GM19099 (cell line): ENCODE measurements around the gene TMC1.

Source experiments
- POLR2A ChIP-seq: IDR thresholded peaks from 3 replicates; pipeline ENCODE4 v1.6.1; 2011; ENCODE audit warnings: low read depth; ENCODE audit not compliant: insufficient read length; ENCODE audit errors: extremely low read depth

Gene TMC1

DNA sequence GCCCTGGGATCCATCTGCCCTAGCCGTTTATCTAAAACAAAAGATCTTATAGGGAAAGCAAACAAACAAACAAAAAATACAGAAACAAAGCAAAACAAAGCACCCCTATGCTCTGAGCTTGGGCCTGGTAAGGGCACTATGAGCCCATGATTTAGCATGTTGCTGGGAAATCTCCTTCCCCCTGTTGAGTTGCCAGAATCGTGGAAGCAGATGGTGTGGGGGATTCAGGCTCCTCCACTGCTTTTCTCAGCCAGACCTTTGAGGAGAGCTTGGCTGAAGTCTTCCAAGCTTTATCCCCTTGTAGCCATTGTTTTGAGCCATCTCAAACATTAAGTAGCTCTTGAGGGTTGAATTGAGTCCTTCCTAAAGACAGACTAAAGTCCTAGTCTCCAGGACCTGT, 29.9 kb downstream of the TMC1 start:
- no peak for TF ChIP-seq POLR2A

GRCh38 chr9:72552356-72552755, 30.9 kb downstream of the TMC1 start:
- no peak for TF ChIP-seq POLR2A

DNA sequence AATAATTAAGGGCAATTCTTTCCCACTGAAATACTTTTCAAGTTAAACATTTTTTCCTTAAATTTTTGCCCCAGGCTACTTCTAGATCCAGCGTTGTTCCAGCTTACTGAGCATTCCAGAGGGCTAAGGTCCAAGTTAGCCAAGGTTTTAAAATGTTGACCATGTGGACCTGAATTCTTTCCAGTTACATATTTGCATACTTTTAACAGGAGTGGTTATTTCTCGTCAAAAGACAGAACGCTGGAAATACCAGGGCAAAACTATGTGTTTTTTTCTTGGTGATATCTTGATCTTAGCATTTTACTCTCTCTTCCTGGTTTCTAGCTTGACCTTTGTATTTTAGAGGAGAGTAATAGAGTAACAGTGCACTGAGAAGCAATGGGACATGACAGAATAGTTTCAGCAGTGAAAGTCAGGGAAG, 32.8 kb downstream of the TMC1 start:
- no peak for TF ChIP-seq POLR2A

DNA sequence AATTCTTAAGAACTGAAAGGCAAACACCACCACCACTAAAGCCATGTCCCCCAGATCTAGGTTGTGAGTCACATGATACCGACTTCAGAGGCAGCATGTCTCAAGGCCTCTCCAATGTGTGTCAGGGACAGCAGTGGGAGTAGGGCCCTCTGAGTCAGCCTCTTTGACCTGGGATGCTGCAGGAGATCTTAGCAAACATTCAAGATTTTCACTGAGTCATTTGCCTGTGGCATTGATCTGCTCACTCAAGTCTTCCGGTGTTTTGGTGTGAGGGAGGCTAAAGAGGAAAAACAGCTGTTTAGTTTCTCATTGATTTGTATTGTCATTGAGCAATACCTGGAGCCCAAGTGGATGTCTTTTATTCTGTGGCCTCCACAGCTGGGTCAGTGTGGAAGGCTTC, 36.1 kb downstream of the TMC1 start:
- no peak for TF ChIP-seq POLR2A

DNA sequence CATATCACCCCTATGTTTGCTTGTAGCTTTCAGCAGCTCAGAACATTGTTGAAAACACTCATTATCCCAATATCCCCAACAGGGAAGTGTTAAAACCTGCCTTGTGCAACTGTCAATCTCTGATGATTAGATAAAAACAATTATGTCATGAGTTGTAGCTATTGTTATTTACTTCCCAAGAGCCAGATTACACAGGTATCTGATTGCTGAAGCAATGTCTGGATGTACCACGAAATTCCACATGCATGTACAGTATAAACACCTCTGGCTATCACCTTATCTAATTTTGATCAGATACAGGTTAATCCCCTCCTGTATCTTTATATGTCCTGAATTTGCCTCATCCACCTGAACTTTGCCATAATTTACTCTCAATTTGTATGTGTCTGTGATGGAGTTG, 38.7 kb downstream of the TMC1 start:
- no peak for TF ChIP-seq POLR2A

GRCh38 chr9:72563806-72564205, 42.4 kb downstream of the TMC1 start:
- no peak for TF ChIP-seq POLR2A

DNA sequence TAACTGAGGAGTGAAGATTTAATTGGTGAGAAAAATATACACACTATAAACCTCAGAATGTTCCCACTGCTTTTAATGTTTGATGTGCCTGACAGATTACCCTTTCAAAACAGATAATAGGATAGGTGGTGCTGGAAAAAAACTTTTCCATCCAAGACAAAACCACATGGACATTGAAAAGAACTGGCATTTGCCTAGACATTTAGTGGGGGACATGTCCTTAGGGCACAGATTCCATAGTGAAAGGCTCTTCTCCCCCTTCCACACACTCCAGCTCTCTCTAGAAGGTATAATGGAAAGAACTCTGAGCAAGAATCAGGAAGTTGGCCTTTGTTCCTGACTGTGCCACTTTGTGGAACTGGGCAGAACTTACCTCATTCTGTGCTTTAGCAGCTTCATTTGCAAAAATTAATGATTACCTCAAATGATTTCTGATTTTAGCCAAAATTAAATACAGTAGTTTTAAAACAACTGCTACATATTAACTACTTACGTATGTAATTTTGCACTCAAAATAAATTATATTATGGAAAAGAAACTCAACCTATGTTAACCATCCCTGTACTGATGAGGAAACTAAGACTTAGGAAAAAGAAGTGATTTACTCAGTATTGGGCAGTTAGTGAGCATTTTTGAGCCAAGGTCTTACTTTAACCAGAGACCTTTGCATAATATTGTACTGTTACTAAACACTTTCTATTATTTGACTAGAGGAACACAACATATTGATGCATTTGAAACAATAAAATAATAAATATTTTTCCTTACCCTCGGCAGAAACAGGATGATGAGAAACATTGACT, 43.3 kb downstream of the TMC1 start:
- no peak for TF ChIP-seq POLR2A

GRCh38 chr9:72565535-72565934, 44.1 kb downstream of the TMC1 start:
- TF ChIP-seq POLR2A = no peak

DNA sequence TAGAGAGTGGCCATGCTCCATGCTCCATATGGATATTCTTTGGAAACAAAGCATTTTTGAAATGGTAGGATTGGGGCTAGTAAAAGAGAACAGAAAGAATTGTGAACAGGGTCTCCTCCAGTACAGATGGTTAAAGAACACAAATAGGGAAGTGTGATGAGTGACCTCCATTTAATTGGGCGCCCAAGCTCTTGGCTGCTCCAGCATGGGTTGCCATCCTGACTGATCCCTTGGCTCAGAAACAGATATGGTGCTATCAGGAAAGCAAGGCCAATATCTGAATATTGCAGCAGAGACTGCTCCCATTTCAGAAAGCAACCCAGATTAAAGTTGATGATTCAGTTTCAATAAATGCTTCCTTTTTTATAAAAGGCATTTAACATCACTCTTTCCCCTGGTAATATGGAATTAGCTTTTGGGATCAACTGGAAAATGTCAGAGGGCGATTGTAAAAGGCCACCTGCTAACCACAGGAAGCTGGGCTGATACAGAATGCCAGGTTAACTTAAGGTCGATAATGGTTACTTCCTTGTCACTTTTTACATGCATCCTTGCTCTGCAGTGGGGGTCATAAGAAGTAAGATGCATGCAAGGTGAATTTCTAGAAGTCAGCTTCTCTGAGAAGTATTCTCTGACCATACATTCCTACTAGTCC, 52.9 kb downstream of the TMC1 start:
- TF ChIP-seq POLR2A = no peak

DNA sequence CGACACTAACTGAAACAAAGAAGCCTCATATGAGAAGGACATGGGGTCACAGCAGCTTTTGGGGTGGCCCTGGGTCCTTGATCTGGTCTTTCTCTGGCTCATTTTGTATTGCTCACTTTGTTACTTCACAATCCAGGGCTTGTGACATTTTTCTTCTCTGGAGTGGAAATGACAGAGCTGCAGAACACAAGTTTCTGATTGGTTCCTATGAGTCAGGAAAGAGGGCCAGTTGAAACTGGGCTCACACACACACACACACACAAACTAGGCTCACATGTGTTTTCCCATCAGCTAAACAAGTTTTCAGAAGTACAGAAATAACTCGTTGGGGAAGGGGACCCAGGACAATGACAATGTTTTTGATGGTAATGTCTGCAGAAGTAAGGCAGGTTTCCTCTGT, 54.3 kb downstream of the TMC1 start:
- TF ChIP-seq POLR2A = no peak

GRCh38 chr9:72576087-72576486, 54.7 kb downstream of the TMC1 start:
- no peak for TF ChIP-seq POLR2A

DNA sequence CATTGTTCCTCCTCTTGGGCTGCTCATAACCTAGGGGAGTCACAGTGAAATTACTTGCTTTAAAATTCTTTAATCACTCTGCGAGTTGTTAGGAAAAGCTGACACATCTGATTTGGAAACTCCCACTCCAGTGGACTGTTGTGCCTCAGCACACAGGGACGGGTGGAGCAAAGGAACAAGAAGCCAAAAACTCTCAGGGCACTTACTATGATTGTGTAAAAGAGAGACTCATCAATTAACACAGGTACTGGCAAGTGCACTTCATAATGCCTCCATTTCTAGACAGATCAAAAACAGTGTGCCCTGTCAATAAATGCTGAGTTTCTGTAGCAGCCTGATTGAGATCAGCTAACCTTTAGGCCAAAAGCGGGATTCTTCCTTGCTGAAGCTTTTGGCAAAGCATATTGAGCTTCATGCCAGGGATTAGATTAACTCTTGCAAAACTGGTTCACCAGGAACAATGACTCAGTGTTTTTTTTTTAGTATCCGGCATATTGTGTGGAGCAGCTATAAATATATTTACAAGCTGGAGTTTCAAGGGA, 55.9 kb downstream of the TMC1 start:
- TF ChIP-seq POLR2A = no peak

- no peak for TF ChIP-seq POLR2A
These were observed 57.8 kb downstream of the TMC1 start for GRCh38 chr9:72579190-72579589.

DNA sequence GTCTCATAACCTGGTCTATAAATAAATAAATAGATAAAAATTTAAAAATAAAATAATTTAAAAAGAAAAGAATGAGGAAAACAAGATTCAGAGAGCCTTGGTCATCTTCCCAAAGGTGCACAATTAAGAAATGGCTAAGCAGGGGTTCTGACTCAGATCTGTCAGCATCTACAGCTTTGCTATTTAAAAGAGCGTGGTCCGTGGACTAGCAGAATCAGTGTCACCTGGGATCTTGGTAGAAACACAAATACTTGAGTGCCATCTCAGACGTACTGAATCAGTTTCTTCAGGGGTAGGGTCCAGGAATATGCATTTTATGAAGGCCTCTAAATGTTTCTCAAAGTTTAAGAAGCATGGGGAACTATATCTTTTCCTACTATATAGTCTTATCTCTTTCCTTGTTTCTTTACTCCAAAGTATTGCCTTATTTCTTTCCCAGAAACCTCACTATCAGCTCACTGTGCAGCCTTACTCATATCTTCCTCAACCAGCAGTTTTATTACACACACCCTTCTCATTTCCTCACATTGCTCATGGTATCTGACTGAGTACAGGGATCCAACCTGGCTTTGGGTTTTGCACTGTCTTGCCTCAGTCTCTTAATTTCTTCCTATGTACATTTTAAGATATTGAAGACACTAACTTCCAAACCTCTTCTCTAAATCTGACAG, 58.6 kb downstream of the TMC1 start:
- TF ChIP-seq POLR2A = no peak

GRCh38 chr9:72581694-72582093, 60.3 kb downstream of the TMC1 start:
- TF ChIP-seq POLR2A = no peak

DNA sequence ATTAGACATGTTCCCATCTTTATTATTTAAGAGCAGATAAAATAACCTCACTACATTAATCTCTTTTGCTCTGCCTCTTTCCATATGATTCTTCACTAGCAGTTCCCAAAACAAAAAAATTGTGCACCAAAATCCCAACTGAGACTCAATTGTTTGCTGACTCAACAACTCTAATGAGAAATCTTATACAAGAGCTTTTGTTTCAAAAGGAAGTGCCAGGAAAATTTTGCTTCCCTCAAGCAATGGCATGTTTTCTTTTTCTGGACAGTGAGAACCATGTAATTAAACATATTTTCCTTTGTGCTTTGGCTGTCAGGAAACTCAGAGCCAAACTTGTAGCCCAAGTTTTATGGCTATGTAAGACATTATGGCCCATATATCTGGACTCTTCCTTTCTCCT, 62.0 kb downstream of the TMC1 start:
- no peak for TF ChIP-seq POLR2A

DNA sequence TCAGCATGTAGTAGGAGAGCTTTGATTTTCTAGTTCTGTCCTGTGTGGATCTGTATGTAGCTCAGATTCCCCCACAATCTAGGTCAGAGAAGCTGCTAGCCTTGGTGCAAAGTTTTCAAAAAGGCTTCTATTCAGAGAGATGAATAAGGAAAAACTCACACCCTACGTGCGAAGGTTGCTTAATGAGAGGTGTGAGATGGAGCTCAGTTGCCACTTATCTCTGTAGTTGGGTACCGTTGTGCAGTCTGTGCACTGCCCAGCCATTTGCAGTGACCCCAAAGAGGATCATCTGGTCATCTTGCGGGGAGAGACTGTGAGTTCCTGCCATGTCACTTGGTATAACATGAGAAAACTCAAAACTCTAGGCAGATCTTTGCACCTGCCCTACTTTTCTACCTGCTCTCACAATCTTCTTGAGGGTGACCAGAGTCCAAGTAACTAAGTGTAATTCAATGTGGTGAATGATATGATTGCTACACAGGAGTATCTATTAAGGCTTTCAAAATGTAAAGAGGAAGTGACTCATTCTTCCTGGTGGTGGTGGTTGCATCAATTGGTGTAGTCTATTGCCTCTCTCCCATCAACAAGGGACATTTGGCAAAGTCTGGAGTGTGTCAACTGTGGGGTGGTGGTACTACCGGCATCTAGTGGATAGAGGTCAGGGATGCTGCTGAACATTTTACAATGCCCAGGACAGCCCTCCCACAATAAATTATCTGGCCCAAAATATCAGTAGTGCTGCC, 65.2 kb downstream of the TMC1 start:
- TF ChIP-seq POLR2A = no peak
